PC-3 (cell line): ENCODE measurements around the gene PAIP2. TPM values are rescaled to one million over a fixed set of nuclear protein-coding genes. Genes with fewer than 3 reads are reported as not detected.

Experiments used
- ATAC-seq: fragments of 200-7000 bp; cut with Tn5 transposase; 2 replicates; pipeline ENCODE4 v1.9.1; 2020; ENCODE audit warnings: mild to moderate bottlenecking, moderate library complexity
- BruUV-seq: library from RNA; stranded (reverse); fragments of 400-500 nt; replicated peaks from 2 replicates; lab custom pipeline; 2021; lab: Mats Ljungman, UMichigan
- CTCF ChIA-PET: fragments of 300-600 bp; sonication (Branson Sonifier 250); formaldehyde crosslinking; loops from one replicate; lab custom pipeline; 2022; ENCODE audit warnings: antibody characterized with exemption; lab: Charles Lee
- POLR2A ChIA-PET: fragments of 300-600 bp; sonication (Branson Sonifier 250); formaldehyde crosslinking; loops from one replicate; lab custom pipeline; 2022; ENCODE audit warnings: antibody characterized with exemption; ENCODE audit not compliant: unreplicated experiment; lab: Charles Lee
- DNase-seq: peaks from one replicate; pipeline ENCODE4 v3.0.0-alpha.2; 2015
- H2AFZ ChIP-seq: fragments of 300-600 bp; sonication (generic); 2 replicates; pipeline ENCODE4 v1.6.0; 2016; ENCODE audit warnings: antibody characterized with exemption, low read length
- H3F3A ChIP-seq: fragments of 300-600 bp; sonication (generic); one replicate; pipeline ENCODE4 v1.6.0; 2017; ENCODE audit warnings: antibody characterized with exemption, low read length, control low read depth, mild to moderate bottlenecking; ENCODE audit not compliant: unreplicated experiment
- H3K27ac ChIP-seq: fragments of 300-600 bp; sonication (generic); 2 replicates; pipeline ENCODE4 v1.5.1; 2016; ENCODE audit warnings: mild to moderate bottlenecking, low read length
- H3K27me3 ChIP-seq: fragments of 300-600 bp; sonication (generic); 2 replicates; pipeline ENCODE4 v1.6.1; 2016; ENCODE audit warnings: low read length, mixed read lengths
- H3K36me3 ChIP-seq: fragments of 300-600 bp; sonication (generic); 2 replicates; pipeline ENCODE4 v1.6.1; 2016; ENCODE audit warnings: low read depth, mixed run types, low read length, mixed read lengths
- H3K4me1 ChIP-seq: fragments of 300-600 bp; sonication (generic); 2 replicates; pipeline ENCODE4 v1.5.1; 2016; ENCODE audit warnings: low read length; ENCODE audit not compliant: insufficient read depth
- H3K4me2 ChIP-seq: fragments of 300-600 bp; sonication (generic); 2 replicates; pipeline ENCODE4 v1.6.0; 2016; ENCODE audit warnings: low read length
- H3K4me3 ChIP-seq: fragments of 300-600 bp; sonication (generic); 2 replicates; pipeline ENCODE4 v1.5.1; 2016; ENCODE audit warnings: mild to moderate bottlenecking, low read length, mixed read lengths
- H3K79me2 ChIP-seq: fragments of 300-600 bp; sonication (generic); 2 replicates; pipeline ENCODE4 v1.6.1; 2017; ENCODE audit warnings: low read length, mixed read lengths
- H3K9ac ChIP-seq: fragments of 300-600 bp; sonication (generic); 2 replicates; pipeline ENCODE4 v1.6.0; 2016; ENCODE audit warnings: mild to moderate bottlenecking, low read length
- H3K9me2 ChIP-seq: fragments of 300-600 bp; sonication (generic); replicated peaks from 2 replicates; pipeline ENCODE4 v1.6.1; 2016; ENCODE audit warnings: mixed run types, low read length, mixed read lengths
- H3K9me3 ChIP-seq: fragments of 300-600 bp; sonication (generic); 2 replicates; pipeline ENCODE4 v1.6.1; 2016; ENCODE audit warnings: low read length, mixed read lengths
- H4K20me1 ChIP-seq: fragments of 300-600 bp; sonication (generic); 2 replicates; pipeline ENCODE4 v1.6.1; 2016; ENCODE audit warnings: low read length, mixed read lengths
- CTCF ChIP-seq: fragments of 300-600 bp; sonication (generic); conservative IDR thresholded peaks from 2 replicates; pipeline ENCODE4 v1.5.1; 2017; ENCODE audit warnings: antibody characterized with exemption, low read depth, mild to moderate bottlenecking, low read length
- EZH2 ChIP-seq: fragments of 300-600 bp; sonication (generic); IDR thresholded peaks from one replicate; pipeline ENCODE4 v1.6.1; 2017; ENCODE audit warnings: antibody characterized with exemption, mild to moderate bottlenecking, low read length; ENCODE audit not compliant: unreplicated experiment
- EZH2phosphoT487 ChIP-seq: fragments of 300-600 bp; sonication (generic); IDR thresholded peaks from 2 replicates; pipeline ENCODE4 v1.6.1; 2018; ENCODE audit warnings: mild to moderate bottlenecking, antibody characterized with exemption, low read length, borderline replicate concordance
- intact Hi-C: fragments of 100-400 bp; cut with micrococcal nuclease; formaldehyde crosslinking; loops from 2 replicates; pipeline ENCODE4 v1.9.0; 2023
- total RNA-seq: library from RNA; depleted of rRNA; stranded (reverse); fragments of >200 nt; gene quantifications from 2 replicates; pipeline ENCODE4 v1.2.3, GENCODE V29; 2014

PAIP2 gene
- total RNA-seq, 1 experiment from 2014 or later, result 35.1 TPM

- ATAC-seq (no peak), DNase-seq (no peak)
- ChIA-PET POLR2A (no interaction called here), CTCF (no interaction called here)
- Histone ChIP-seq H3K27ac (peak overlapping the region; percentile 90), H2AFZ (peak overlapping the region; percentile 91), H3K4me3 (peak overlapping the region; percentile 68), H3K27me3 (no peaks in the 10 kb centered on the region), H4K20me1 (no peaks in the 10 kb centered on the region), H3K9ac (peak overlapping the region; percentile 88), H3F3A (no peaks in the 10 kb centered on the region), H3K4me1 (peaks cover 10% of the 10 kb centered on the region), H3K36me3 (no peaks in the 10 kb centered on the region), H3K79me2 (no peaks in the 10 kb centered on the region), H3K9me3 (no peaks in the 10 kb centered on the region), H3K9me2 (no peaks in the 10 kb centered on the region), H3K4me2 (peak overlapping the region; percentile 90)
- no peak for TF ChIP-seq CTCF
- TF ChIP-seq EZH2phosphoT487, result no peak
- TF ChIP-seq EZH2, result no peak
- TSS peak; percentile 88 for BruUV-seq
- intact Hi-C loops, result no loop called here
These were observed 61.7 kb downstream of the PAIP2 start for GRCh38 chr5:139403418-139403786.

- CTCF ChIA-PET, result no interaction called here
- intact Hi-C loops, result no loop called here
These were observed 62.3 kb downstream of the PAIP2 start, which contains the start of gene SPATA24 for GRCh38 chr5:139403787-139404483. TSS of gene SPATA24 (minus strand) at chr5:139404089. CDS start at chr5:139404060, 29 bp downstream.

More at GRCh38 chr5:139403787-139404483, 62.3 kb downstream of the PAIP2 start, which contains the start of gene SPATA24:
- Histone ChIP-seq H3K9me2 (no peaks in the 10 kb centered on the region), H3K79me2 (no peaks in the 10 kb centered on the region), H3K27me3 (no peaks in the 10 kb centered on the region), H2AFZ (peak within 1 kb of the TSS; percentile 91), H3K9me3 (no peaks in the 10 kb centered on the region), H3K4me3 (peak within 1 kb of the TSS; percentile 68), H3K36me3 (no peaks in the 10 kb centered on the region), H4K20me1 (no peaks in the 10 kb centered on the region), H3K4me1 (peaks cover 10% of the 10 kb centered on the region), H3K27ac (peak within 1 kb of the TSS; percentile 90), H3K4me2 (peak within 1 kb of the TSS; percentile 90), H3K9ac (peak within 1 kb of the TSS; percentile 88), H3F3A (no peaks in the 10 kb centered on the region)
- ATAC-seq (peak; percentile 95), DNase-seq (peak; percentile 91)
- POLR2A ChIA-PET, result interaction anchor here (0.5 kb wide), 1 partner anchor 795 kb away, joined by 3 read pairs; no protein-coding TSS in a partner anchor
- TF ChIP-seq EZH2 (no peak), EZH2phosphoT487 (no peak), CTCF (no peak)
- BruUV-seq, result no TSS peak
